BLaER1 (cell line): ENCODE data around the gene RNF214.

ENCODE experiments used
- H3K27ac ChIP-seq: shearing (Covaris generic); formaldehyde crosslinking; 2 replicates; pipeline ENCODE4 v1.8.1; 2022
- H3K27me3 ChIP-seq: shearing (Covaris generic); formaldehyde crosslinking; 2 replicates; pipeline ENCODE4 v1.8.1; 2022
- H3K36me3 ChIP-seq: shearing (Covaris generic); formaldehyde crosslinking; 2 replicates; pipeline ENCODE4 v1.8.1; 2022
- H3K4me1 ChIP-seq: shearing (Covaris generic); formaldehyde crosslinking; 2 replicates; pipeline ENCODE4 v1.8.1; 2022
- H3K4me2 ChIP-seq: shearing (Covaris generic); formaldehyde crosslinking; 2 replicates; pipeline ENCODE4 v1.8.1; 2022
- H3K4me3 ChIP-seq: shearing (Covaris generic); formaldehyde crosslinking; 2 replicates; pipeline ENCODE4 v1.8.1; 2022
- H3K9ac ChIP-seq: shearing (Covaris generic); formaldehyde crosslinking; 2 replicates; pipeline ENCODE4 v1.8.1; 2022
- H3K9me3 ChIP-seq: shearing (Covaris generic); formaldehyde crosslinking; 2 replicates; pipeline ENCODE4 v1.8.1; 2022
- H4K20me1 ChIP-seq: shearing (Covaris generic); formaldehyde crosslinking; 2 replicates; pipeline ENCODE4 v1.8.1; 2022
- Cebpa-rat ChIP-seq: shearing (Covaris generic); IDR thresholded peaks from 2 replicates; pipeline ENCODE4 v1.8.1; 2022

Gene RNF214

DNA sequence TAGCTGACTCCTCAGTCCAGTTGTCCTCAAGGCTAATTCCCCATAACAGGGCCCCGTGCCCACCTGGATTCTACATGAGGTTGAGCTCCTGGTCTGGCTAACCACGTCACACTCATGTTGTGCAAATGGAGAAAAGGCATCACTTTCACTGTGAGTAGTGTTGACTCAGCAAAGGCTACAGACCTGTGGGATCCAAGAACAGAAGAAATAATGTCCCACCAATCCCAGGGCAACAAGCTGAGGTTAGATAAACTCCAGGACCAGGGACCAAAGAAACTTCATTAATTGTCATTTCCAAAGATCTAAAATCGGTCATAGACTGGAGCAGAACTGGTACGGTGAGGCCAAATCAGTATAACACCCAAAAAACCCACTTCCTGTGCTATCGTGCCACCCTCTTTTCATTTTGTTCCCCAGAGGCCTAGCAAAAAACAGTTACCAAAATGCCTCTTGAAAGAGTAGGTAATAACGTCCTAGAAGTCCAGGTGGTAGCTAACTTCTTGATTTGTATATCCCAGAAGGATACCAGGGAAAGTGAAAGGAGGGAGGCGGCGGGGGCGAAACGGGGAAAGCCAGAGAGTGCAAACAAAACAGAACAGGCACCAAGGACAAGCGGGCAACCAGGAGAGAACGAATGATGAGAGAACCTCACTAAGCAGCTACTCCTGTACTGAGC is 2.0 kb upstream of the RNF214 start:
- Histone ChIP-seq H3K9ac (peak overlapping the region; percentile 90), H4K20me1 (peaks cover 39% of the 10 kb centered on the region; the same call in 1 of the 2 replicates), H3K4me2 (peak overlapping the region; percentile 90), H3K27ac (peak overlapping the region; percentile 89), H3K36me3 (peaks cover 45% of the 10 kb centered on the region), H3K9me3 (no peaks in the 10 kb centered on the region), H3K4me1 (peaks cover 38% of the 10 kb centered on the region), H3K27me3 (no peaks in the 10 kb centered on the region), H3K4me3 (peak overlapping the region; percentile 97)
- TF ChIP-seq Cebpa-rat = no peak

- no peaks in the 10 kb centered on the region for H3K9me3 ChIP-seq
- no peak for TF ChIP-seq Cebpa-rat
- peak overlapping the region; percentile 90 for H3K4me2 ChIP-seq
- H3K27ac ChIP-seq = peak overlapping the region; percentile 89
- peaks cover 38% of the 10 kb centered on the region for H3K4me1 ChIP-seq
- peaks cover 40% of the 10 kb centered on the region for H3K36me3 ChIP-seq
- peak overlapping the region; percentile 97 for H3K4me3 ChIP-seq
- peaks cover 39% of the 10 kb centered on the region; the same call in 1 of the 2 replicates for H4K20me1 ChIP-seq
- no peaks in the 10 kb centered on the region for H3K27me3 ChIP-seq
- peak overlapping the region; percentile 90 for H3K9ac ChIP-seq
Observed at GRCh38 chr11:117230999-117231841, 1.3 kb upstream of the RNF214 start.

DNA sequence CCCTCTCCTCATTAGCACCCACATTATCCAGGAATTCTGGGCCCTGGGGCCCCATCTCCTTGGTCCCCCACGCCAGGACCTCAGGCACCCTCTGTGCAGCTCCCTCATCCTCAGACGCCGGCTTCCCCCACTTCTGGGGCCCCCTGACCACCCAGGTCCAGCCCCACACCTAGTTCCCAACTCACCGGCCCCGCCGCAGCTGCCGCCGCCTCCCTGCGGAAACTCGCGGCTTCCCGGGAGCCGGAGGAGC is 704 bp upstream of the RNF214 start, which contains the start of gene PCSK7:
Gene PCSK7, minus strand, starts transcription at position 232 of the 250 bp plus-strand sequence. CDS start 2,229 bp downstream, outside the sequence.
- Histone ChIP-seq H3K36me3 (peaks cover 40% of the 10 kb centered on the region), H3K9ac (peak within 1 kb of the TSS; percentile 90), H3K27me3 (no peaks in the 10 kb centered on the region), H3K4me2 (peak within 1 kb of the TSS; percentile 96), H3K4me3 (peak within 1 kb of the TSS; percentile 97), H3K4me1 (peaks cover 38% of the 10 kb centered on the region), H3K27ac (peak within 1 kb of the TSS; percentile 89), H3K9me3 (no peaks in the 10 kb centered on the region), H4K20me1 (peaks cover 38% of the 10 kb centered on the region; the same call in 1 of the 2 replicates)
- TF ChIP-seq Cebpa-rat = no peak

GRCh38 chr11:117232911-117233409 is 489 bp downstream of the RNF214 start:
- H3K9me3 ChIP-seq = no peaks in the 10 kb centered on the region
- H3K27me3 ChIP-seq = no peaks in the 10 kb centered on the region
- H3K4me2 ChIP-seq = peak overlapping the region; percentile 96
- H3K9ac ChIP-seq = peak overlapping the region; percentile 84
- peaks cover 38% of the 10 kb centered on the region for H3K4me1 ChIP-seq
- H3K4me3 ChIP-seq = peak overlapping the region; percentile 97
- H3K36me3 ChIP-seq = peaks cover 34% of the 10 kb centered on the region
- H4K20me1 ChIP-seq = peaks cover 26% of the 10 kb centered on the region; the same call in 1 of the 2 replicates
- peak overlapping the region; percentile 80 for H3K27ac ChIP-seq
- TF ChIP-seq Cebpa-rat = no peak

- no peak for TF ChIP-seq Cebpa-rat
- Histone ChIP-seq H3K27ac (no peak overlapping the region), H3K36me3 (peaks cover 61% of the 10 kb centered on the region), H3K4me3 (no peak overlapping the region), H3K9me3 (no peaks in the 10 kb centered on the region), H3K9ac (no peak overlapping the region), H3K4me1 (peaks cover 12% of the 10 kb centered on the region), H3K4me2 (no peak overlapping the region), H3K27me3 (no peaks in the 10 kb centered on the region), H4K20me1 (no peaks in the 10 kb centered on the region)
Observed at GRCh38 chr11:117238221-117238620, 5.8 kb downstream of the RNF214 start.

GRCh38 chr11:117239295-117239694 is 6.8 kb downstream of the RNF214 start:
- no peak overlapping the region for H3K4me2 ChIP-seq
- H3K4me3 ChIP-seq = no peak overlapping the region
- peaks cover 2% of the 10 kb centered on the region for H3K4me1 ChIP-seq
- no peak overlapping the region for H3K27ac ChIP-seq
- no peaks in the 10 kb centered on the region for H3K27me3 ChIP-seq
- H3K9me3 ChIP-seq = no peaks in the 10 kb centered on the region
- H3K9ac ChIP-seq = no peak overlapping the region
- no peaks in the 10 kb centered on the region for H4K20me1 ChIP-seq
- peaks cover 71% of the 10 kb centered on the region for H3K36me3 ChIP-seq
- no peak for TF ChIP-seq Cebpa-rat

DNA sequence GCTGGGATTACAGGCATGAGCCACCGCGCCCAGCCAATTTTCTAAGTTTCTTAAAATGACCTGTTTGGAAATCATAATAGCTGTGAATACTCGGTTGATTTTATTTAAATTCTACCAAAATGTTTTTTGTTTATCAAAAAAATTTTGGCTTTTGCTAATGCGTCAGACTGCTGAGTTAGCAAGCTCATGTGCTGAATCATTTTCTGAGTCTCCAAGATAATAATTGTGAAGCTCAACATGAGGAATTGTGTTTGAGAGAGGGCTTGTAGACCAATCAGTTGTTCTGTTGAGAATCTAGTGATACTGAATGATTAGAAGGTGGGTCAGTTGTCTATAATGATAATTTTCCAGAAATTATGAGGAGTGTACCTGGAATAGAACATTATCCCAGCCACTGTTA is 15.9 kb downstream of the RNF214 start:
- no peaks in the 10 kb centered on the region for H3K27me3 ChIP-seq
- no peak overlapping the region for H3K4me2 ChIP-seq
- no peaks in the 10 kb centered on the region for H3K4me1 ChIP-seq
- H3K9me3 ChIP-seq = no peaks in the 10 kb centered on the region
- H4K20me1 ChIP-seq = no peaks in the 10 kb centered on the region
- H3K9ac ChIP-seq = no peak overlapping the region
- peaks cover 86% of the 10 kb centered on the region for H3K36me3 ChIP-seq
- no peak for TF ChIP-seq Cebpa-rat
- no peak overlapping the region for H3K4me3 ChIP-seq
- no peak overlapping the region for H3K27ac ChIP-seq

GRCh38 chr11:117249571-117249970 is 17.1 kb downstream of the RNF214 start:
- H3K27ac ChIP-seq = no peak overlapping the region
- no peak overlapping the region for H3K4me2 ChIP-seq
- no peak overlapping the region for H3K4me3 ChIP-seq
- no peaks in the 10 kb centered on the region for H3K27me3 ChIP-seq
- H3K4me1 ChIP-seq = no peaks in the 10 kb centered on the region
- no peak for TF ChIP-seq Cebpa-rat
- no peaks in the 10 kb centered on the region for H4K20me1 ChIP-seq
- H3K9me3 ChIP-seq = no peaks in the 10 kb centered on the region
- H3K36me3 ChIP-seq = peaks cover 80% of the 10 kb centered on the region
- no peak overlapping the region for H3K9ac ChIP-seq

- no peaks in the 10 kb centered on the region for H3K4me1 ChIP-seq
- H3K9me3 ChIP-seq = no peaks in the 10 kb centered on the region
- no peak overlapping the region for H3K9ac ChIP-seq
- H3K4me2 ChIP-seq = no peak overlapping the region
- peaks cover 61% of the 10 kb centered on the region for H3K36me3 ChIP-seq
- H3K4me3 ChIP-seq = no peak overlapping the region
- H3K27me3 ChIP-seq = no peaks in the 10 kb centered on the region
- no peak for TF ChIP-seq Cebpa-rat
- no peak overlapping the region for H3K27ac ChIP-seq
- H4K20me1 ChIP-seq = no peaks in the 10 kb centered on the region
Observed at GRCh38 chr11:117251506-117251905, 19.0 kb downstream of the RNF214 start.

GRCh38 chr11:117255966-117256365 is 23.5 kb downstream of the RNF214 start:
- Histone ChIP-seq H3K9ac (no peak overlapping the region), H3K36me3 (peaks cover 29% of the 10 kb centered on the region), H3K27ac (no peak overlapping the region), H3K4me3 (no peak overlapping the region), H3K9me3 (no peaks in the 10 kb centered on the region), H3K4me2 (no peak overlapping the region), H3K4me1 (no peaks in the 10 kb centered on the region), H3K27me3 (no peaks in the 10 kb centered on the region), H4K20me1 (no peaks in the 10 kb centered on the region)
- no peak for TF ChIP-seq Cebpa-rat
